HepG2 (cell line): Measurements from ENCODE around the gene SMAD7. TPM values are rescaled to one million over a fixed set of nuclear protein-coding genes. Genes with fewer than 3 reads are reported as not detected.
A peak's percentile ranks its signal among the peaks of the same experiment; 100 is the strongest.

Experiments used
- EHMT2 ChIP-seq: fragments of 200-600 bp; sonication (generic); IDR thresholded peaks from 2 replicates; pipeline ENCODE4 v1.7.0; 2017; ENCODE audit warnings: antibody characterized with exemption, low read depth, low read length, borderline replicate concordance
- GTF2F1 ChIP-seq: fragments of 150-350 bp; IDR thresholded peaks from 2 replicates; pipeline ENCODE4 v1.6.1; 2014; ENCODE audit warnings: low read length
- HINFP ChIP-seq: sonication (generic); formaldehyde crosslinking; IDR thresholded peaks from 2 replicates; pipeline ENCODE4 v1.4.0; 2020; ENCODE audit warnings: low read depth, mild to moderate bottlenecking, missing genetic modification reagents
- SIX1 ChIP-seq: sonication (generic); formaldehyde crosslinking; IDR thresholded peaks from 2 replicates; pipeline ENCODE4 v1.4.0; 2020; ENCODE audit warnings: missing genetic modification reagents, borderline replicate concordance
- SKI ChIP-seq: fragments of 450-650 bp; IDR thresholded peaks from one replicate; pipeline ENCODE4 v1.6.1; 2018; ENCODE audit warnings: mild to moderate bottlenecking; ENCODE audit not compliant: partially characterized antibody
- TEAD3 ChIP-seq: optimal IDR thresholded peaks from 2 replicates; pipeline ENCODE3; 2016; ENCODE audit warnings: borderline replicate concordance
- ZEB1 ChIP-seq: IDR thresholded peaks from 2 replicates; pipeline ENCODE4 v1.6.1; 2012; ENCODE audit warnings: mild to moderate bottlenecking, low read depth, inconsistent platforms; ENCODE audit not compliant: insufficient replicate concordance
- ZNF343 ChIP-seq: sonication (generic); formaldehyde crosslinking; IDR thresholded peaks from 2 replicates; pipeline ENCODE4 v1.4.0; 2020; ENCODE audit warnings: mild to moderate bottlenecking, missing genetic modification reagents
- ZNF530 ChIP-seq: sonication (generic); formaldehyde crosslinking; IDR thresholded peaks from 2 replicates; pipeline ENCODE4 v1.5.0; 2020; ENCODE audit warnings: low read depth, mild to moderate bottlenecking, missing genetic modification reagents
- ZNF546 ChIP-seq: sonication (generic); formaldehyde crosslinking; conservative IDR thresholded peaks from 2 replicates; pipeline ENCODE4 v1.8.1; 2023; ENCODE audit warnings: mild to moderate bottlenecking, missing genetic modification reagents
- ZNF616 ChIP-seq: sonication (generic); formaldehyde crosslinking; IDR thresholded peaks from 2 replicates; pipeline ENCODE4 v1.5.0; 2020; ENCODE audit warnings: low read depth, mild to moderate bottlenecking, missing genetic modification reagents
- ZNF772 ChIP-seq: sonication (generic); formaldehyde crosslinking; IDR thresholded peaks from 2 replicates; pipeline ENCODE4 v1.5.0; 2020; ENCODE audit warnings: mild to moderate bottlenecking, missing genetic modification reagents
- ZUFSP ChIP-seq: sonication (generic); formaldehyde crosslinking; IDR thresholded peaks from 2 replicates; pipeline ENCODE4 v1.9.0; 2021; ENCODE audit warnings: missing genetic modification reagents, mild to moderate bottlenecking, borderline replicate concordance
- polyA plus RNA-seq, 8 experiments: library from polyadenylated mRNA; depleted of rRNA in 3 of 8; stranded (reverse) in 7 of 8; unstranded in 1 of 8; fragments of >200 nt; fragmentation: Illumina TruSeq in 4 of 8; extraction: Trizol in 4 of 8; gene quantifications; 2 replicates each; pipeline versions ENCODE4 v1.2.1 to v1.2.3, GENCODE V29; 2011 to 2016; ENCODE audit warnings: low read depth in 4 of 8, missing spikeins in 1 of 8, mixed read lengths in 1 of 8; ENCODE audit not compliant: insufficient read depth in 1 of 8
- total RNA-seq, 5 experiments: library from RNA; depleted of rRNA; stranded (reverse); fragments of >200 nt; fragmentation: Illumina TruSeq; extraction: Trizol; gene quantifications; 2 replicates each; pipeline ENCODE4 v1.2.3, GENCODE V29; 2016; ENCODE audit warnings: low read depth in 1 of 5
- TF ChIP-seq, protein P1 (sequence below): sonication (generic); formaldehyde crosslinking; IDR thresholded peaks from 2 replicates; pipeline ENCODE4 v1.8.1; 2023; ENCODE audit warnings: mild to moderate bottlenecking, moderate library complexity, missing genetic modification reagents
- TF ChIP-seq, protein P2 (sequence below): sonication (generic); formaldehyde crosslinking; IDR thresholded peaks from 2 replicates; pipeline ENCODE4 v1.5.1; 2020; ENCODE audit warnings: missing genetic modification reagents, mild to moderate bottlenecking, borderline replicate concordance
- TF ChIP-seq, protein P3 (sequence below): sonication (generic); formaldehyde crosslinking; IDR thresholded peaks from 2 replicates; pipeline ENCODE4 v1.4.0; 2020; ENCODE audit warnings: missing genetic modification reagents

Gene SMAD7
- total and polyA plus RNA-seq, 2 of the 13 experiments (the other 11 are each of a cell fraction or from before 2014, with no cell fraction given) = 17.4 to 24.7 TPM

- TF ChIP-seq ZNF546 (CRISPR knock-in tag) = no peak
- no peak for TF ChIP-seq ZNF530 (CRISPR knock-in tag)
- TF ChIP-seq SIX1 (CRISPR knock-in tag) = no peak
- no peak for TF ChIP-seq ZNF616 (CRISPR knock-in tag)
- TF ChIP-seq, protein P1, sequence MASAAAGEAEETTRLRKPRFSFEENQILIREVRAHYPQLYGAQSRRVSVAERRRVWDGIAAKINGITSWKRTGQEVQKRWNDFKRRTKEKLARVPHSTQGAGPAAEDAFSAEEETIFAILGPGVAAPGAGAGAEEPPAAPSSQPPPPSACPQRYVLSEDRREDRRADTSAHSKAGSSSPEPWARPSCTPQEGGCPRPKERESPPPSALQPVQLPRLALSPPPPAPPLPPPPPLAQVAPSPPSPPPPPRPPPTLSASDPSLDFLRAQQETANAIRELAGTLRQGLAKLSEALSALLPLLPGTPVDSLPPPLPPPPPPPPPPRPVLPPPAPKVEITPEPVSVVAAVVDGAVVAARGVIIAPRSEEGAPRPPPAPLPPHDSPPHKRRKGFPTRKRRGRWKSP = no peak
- no peak for TF ChIP-seq ZNF772 (CRISPR knock-in tag)
- peak; percentile 86 for TF ChIP-seq SKI
- TF ChIP-seq, protein P2, sequence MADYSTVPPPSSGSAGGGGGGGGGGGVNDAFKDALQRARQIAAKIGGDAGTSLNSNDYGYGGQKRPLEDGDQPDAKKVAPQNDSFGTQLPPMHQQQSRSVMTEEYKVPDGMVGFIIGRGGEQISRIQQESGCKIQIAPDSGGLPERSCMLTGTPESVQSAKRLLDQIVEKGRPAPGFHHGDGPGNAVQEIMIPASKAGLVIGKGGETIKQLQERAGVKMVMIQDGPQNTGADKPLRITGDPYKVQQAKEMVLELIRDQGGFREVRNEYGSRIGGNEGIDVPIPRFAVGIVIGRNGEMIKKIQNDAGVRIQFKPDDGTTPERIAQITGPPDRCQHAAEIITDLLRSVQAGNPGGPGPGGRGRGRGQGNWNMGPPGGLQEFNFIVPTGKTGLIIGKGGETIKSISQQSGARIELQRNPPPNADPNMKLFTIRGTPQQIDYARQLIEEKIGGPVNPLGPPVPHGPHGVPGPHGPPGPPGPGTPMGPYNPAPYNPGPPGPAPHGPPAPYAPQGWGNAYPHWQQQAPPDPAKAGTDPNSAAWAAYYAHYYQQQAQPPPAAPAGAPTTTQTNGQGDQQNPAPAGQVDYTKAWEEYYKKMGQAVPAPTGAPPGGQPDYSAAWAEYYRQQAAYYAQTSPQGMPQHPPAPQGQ = no peak
- TF ChIP-seq HINFP (CRISPR knock-in tag) = no peak
- no peak for TF ChIP-seq EHMT2
- no peak for TF ChIP-seq ZUFSP (CRISPR knock-in tag)
- peak; percentile 36 for TF ChIP-seq TEAD3
- TF ChIP-seq ZEB1 = no peak
- TF ChIP-seq, protein P3, sequence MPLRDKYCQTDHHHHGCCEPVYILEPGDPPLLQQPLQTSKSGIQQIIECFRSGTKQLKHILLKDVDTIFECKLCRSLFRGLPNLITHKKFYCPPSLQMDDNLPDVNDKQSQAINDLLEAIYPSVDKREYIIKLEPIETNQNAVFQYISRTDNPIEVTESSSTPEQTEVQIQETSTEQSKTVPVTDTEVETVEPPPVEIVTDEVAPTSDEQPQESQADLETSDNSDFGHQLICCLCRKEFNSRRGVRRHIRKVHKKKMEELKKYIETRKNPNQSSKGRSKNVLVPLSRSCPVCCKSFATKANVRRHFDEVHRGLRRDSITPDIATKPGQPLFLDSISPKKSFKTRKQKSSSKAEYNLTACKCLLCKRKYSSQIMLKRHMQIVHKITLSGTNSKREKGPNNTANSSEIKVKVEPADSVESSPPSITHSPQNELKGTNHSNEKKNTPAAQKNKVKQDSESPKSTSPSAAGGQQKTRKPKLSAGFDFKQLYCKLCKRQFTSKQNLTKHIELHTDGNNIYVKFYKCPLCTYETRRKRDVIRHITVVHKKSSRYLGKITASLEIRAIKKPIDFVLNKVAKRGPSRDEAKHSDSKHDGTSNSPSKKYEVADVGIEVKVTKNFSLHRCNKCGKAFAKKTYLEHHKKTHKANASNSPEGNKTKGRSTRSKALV (CRISPR knock-in tag) = 0 out of 2 replicates have a peak, but pooled peaks have one; percentile 19
- TF ChIP-seq ZNF343 (CRISPR knock-in tag) = no peak
- no peak for TF ChIP-seq GTF2F1
These were observed 29.5 kb upstream of the SMAD7 start (continued) for GRCh38 chr18:48979944-48980890.
